RWPE2 (cell line): ENCODE data around the gene ZNHIT1.

Source experiments
- ATAC-seq: fragments of 200-7000 bp; cut with Tn5 transposase; 3 replicates; pipeline ENCODE4 v1.9.1; 2021; ENCODE audit warnings: low read depth
- DNase-seq: peaks from one replicate; pipeline ENCODE4 v3.0.0-alpha.2; 2020; ENCODE audit warnings: low spot score
- H3K27ac ChIP-seq: fragments of 450-650 bp; 2 replicates; pipeline ENCODE4 v1.5.1; 2017; ENCODE audit warnings: mild to moderate bottlenecking; ENCODE audit not compliant: poor library complexity, severe bottlenecking
- H3K27me3 ChIP-seq: fragments of 250-450 bp; sonication (Bioruptor Pico); 2 replicates; pipeline ENCODE4 v1.5.1; 2021; ENCODE audit warnings: mild to moderate bottlenecking, moderate library complexity; ENCODE audit not compliant: insufficient read depth, poor library complexity, severe bottlenecking
- H3K36me3 ChIP-seq: fragments of 250-450 bp; sonication (Bioruptor Pico); 2 replicates; pipeline ENCODE4 v1.5.1; 2020; ENCODE audit warnings: low read depth, mild to moderate bottlenecking, moderate library complexity
- H3K4me1 ChIP-seq: fragments of 250-450 bp; sonication (Bioruptor Pico); 2 replicates; pipeline ENCODE4 v1.5.1; 2021; ENCODE audit warnings: mild to moderate bottlenecking, moderate library complexity; ENCODE audit not compliant: insufficient read depth, poor library complexity, severe bottlenecking
- H3K4me3 ChIP-seq: fragments of 250-450 bp; sonication (Bioruptor Pico); 2 replicates; pipeline ENCODE4 v1.5.1; 2021; ENCODE audit warnings: mild to moderate bottlenecking, moderate library complexity; ENCODE audit not compliant: severe bottlenecking
- H3K9me3 ChIP-seq: fragments of 250-450 bp; sonication (Bioruptor Pico); 2 replicates; pipeline ENCODE4 v1.5.1; 2021; ENCODE audit warnings: mild to moderate bottlenecking, moderate library complexity; ENCODE audit not compliant: severe bottlenecking
- TF ChIP-seq, protein P1 (sequence below): fragments of 450-650 bp; IDR thresholded peaks from one replicate; pipeline ENCODE4 v1.5.1; 2017; ENCODE audit warnings: mild to moderate bottlenecking, moderate library complexity; ENCODE audit not compliant: poor library complexity, severe bottlenecking

The ZNHIT1 gene

DNA sequence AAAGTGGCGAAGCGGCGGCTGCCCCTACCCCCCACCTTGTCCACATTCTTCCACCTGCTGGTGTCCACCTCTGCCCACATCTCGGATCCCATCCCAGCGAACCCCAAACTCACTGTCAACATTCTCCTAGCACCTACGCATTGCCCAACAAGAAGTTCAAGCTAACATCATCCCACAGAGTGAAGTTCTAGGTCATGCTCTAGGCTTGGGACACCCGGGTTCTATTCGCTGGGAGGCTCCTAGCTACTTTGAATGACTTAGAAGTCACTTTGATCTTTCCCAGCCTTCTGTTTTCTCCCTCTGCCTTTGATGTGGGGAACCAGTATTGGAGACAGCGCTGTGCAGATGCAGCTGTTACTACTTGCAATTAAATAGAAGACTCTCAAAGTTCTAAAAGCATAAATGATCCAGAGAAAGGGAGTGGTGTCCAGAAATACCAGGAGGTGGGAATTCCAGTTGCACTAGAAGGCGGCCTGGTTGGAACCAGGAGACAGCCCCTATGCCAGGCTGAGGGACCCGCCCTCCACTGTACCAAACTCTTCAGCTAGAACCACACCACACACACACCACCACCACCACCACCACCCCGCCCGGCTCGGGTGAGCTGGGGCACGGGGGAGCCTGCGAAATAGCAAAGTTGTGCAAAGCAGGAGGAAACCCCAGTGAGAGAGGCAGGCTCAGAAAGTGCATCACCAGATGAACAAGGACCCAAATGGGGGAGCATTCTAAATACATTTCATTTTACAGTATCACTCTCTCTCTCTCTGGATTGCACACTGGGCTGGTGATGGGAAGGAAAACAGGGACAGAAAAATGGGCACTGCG is 47.1 kb upstream of the ZNHIT1 start:
- H3K27ac ChIP-seq: no peak overlapping the region
- H3K27me3 ChIP-seq: peaks cover 70% of the 10 kb centered on the region
- H3K4me3 ChIP-seq: no peak overlapping the region
- ATAC-seq: no peak
- no peak for DNase-seq
- no peaks in the 10 kb centered on the region for H3K9me3 ChIP-seq
- no peaks in the 10 kb centered on the region for H3K36me3 ChIP-seq
- TF ChIP-seq, protein P1, sequence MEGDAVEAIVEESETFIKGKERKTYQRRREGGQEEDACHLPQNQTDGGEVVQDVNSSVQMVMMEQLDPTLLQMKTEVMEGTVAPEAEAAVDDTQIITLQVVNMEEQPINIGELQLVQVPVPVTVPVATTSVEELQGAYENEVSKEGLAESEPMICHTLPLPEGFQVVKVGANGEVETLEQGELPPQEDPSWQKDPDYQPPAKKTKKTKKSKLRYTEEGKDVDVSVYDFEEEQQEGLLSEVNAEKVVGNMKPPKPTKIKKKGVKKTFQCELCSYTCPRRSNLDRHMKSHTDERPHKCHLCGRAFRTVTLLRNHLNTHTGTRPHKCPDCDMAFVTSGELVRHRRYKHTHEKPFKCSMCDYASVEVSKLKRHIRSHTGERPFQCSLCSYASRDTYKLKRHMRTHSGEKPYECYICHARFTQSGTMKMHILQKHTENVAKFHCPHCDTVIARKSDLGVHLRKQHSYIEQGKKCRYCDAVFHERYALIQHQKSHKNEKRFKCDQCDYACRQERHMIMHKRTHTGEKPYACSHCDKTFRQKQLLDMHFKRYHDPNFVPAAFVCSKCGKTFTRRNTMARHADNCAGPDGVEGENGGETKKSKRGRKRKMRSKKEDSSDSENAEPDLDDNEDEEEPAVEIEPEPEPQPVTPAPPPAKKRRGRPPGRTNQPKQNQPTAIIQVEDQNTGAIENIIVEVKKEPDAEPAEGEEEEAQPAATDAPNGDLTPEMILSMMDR: no peak
- H3K4me1 ChIP-seq: peaks cover 29% of the 10 kb centered on the region

DNA sequence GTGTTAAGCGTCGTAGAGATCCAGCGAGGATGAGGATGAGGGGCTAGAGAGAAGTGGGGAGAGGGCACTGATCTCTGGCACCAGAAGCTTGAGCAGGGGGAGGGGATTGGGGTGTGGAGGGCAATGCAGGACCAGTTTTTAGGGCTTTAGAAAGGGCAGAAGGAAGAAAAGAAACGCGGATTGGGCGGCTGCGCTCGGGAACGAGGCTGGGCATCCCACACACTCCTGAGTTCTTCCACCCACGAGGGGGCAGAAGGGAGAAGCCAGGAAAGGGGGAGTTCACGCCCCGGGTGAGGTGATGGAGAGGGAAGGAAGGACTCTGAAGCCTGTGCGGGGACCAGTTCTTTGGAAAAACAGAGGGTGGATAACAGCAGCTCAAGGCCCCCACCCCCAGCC is 46.5 kb upstream of the ZNHIT1 start:
- no peak for ATAC-seq
- Histone ChIP-seq H3K4me3 (no peak overlapping the region), H3K9me3 (no peaks in the 10 kb centered on the region), H3K27me3 (peaks cover 66% of the 10 kb centered on the region), H3K27ac (no peak overlapping the region), H3K36me3 (no peaks in the 10 kb centered on the region), H3K4me1 (peaks cover 29% of the 10 kb centered on the region)
- no peak for DNase-seq
- TF ChIP-seq, protein P1: peak; percentile 20

DNA sequence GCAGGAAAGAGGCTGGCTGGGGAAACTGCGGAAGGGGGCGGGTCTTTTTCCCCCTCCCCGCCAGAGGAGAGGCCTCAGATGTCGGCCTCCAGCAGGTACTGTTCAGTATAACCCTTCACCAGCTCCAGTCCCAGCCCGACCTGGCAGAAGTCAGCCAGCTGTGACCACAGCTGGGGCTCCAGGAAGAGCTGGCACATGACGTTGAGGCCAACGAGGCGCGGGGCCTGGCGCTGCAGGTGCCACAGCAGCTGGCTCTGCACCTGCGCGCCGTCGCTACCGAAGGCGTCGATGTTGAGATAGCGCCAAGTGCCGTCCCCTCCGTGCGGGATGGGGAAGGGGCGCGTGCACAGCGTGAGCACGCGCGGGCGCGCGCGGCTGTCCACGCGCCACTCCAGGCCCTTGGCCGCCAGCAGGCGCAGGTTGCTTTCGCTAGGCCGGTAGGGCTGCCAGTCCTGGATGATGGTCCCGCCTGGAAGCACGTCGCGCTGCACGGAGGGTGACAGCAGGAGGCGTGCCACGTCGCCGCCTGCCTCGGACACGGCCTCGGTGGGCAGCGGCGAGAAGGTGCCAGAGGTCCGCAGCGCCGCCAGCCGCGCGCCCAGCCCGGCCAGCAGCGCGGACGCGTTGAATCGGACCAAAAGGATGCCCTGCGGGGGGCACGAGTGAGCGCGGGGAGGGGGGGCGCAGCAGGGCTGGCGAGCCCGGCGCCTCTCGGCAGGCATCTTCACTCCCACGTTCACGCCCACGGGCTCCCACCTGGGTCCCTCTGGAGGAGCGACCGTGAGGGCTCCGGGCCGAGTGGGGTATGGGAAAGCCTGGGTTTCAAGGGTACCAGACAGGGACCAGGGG is 45.7 kb upstream of the ZNHIT1 start:
- ATAC-seq: no peak

DNA sequence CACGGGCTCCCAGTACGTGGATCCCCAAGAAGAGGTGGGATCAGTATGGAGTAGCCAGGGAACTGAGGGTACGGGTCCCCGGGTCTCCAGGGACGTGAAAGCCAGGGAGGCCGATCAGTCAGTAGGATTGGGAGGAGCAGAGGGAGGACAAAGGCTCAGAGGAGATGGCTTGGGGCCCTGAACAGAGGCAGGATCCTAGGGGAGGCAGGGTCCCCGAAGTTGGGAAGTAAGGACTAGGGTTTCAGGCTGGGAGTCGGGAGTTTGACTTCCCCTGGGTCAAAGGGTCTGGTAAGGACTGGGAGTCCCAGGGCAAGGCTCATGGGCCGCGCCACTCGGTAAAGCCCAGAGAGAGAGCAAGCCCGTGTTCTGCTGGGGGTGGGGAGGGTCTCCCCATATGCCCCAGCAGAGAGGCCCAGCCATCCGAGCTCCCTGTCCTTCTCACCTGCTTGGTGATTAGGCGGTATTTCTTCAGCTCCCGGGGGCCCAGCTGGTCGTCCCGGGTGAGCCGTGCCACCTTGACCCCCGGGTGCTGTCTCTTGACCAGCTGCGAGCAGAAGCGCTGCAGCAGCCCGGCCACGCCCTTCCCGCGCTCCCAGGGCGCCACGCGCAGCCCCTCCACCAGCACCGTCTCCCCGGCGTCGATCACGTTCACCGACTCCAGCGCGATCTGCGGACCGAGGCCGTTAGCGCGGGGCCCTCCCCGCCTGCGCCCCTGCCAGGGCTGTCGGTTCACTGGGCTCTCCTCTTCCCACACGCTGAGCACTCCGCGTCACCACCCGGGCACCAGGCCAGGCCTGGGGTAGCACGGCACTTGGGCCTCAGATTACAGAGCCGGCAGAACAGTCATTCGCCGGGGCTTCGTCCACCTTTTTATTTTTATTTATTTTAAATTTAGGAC is 44.9 kb upstream of the ZNHIT1 start:
- H3K9me3 ChIP-seq: no peaks in the 10 kb centered on the region
- ATAC-seq (peak; percentile 71), DNase-seq (no peak)
- H3K4me3 ChIP-seq: peak overlapping the region; percentile 8
- no peak overlapping the region for H3K27ac ChIP-seq
- peaks cover 69% of the 10 kb centered on the region for H3K27me3 ChIP-seq
- H3K36me3 ChIP-seq: no peaks in the 10 kb centered on the region
- TF ChIP-seq, protein P1: no peak
- H3K4me1 ChIP-seq: peaks cover 22% of the 10 kb centered on the region

More for the DNA sequence above, 45.7 kb upstream of the ZNHIT1 start:
- Histone ChIP-seq H3K36me3 (no peaks in the 10 kb centered on the region), H3K27ac (no peak overlapping the region), H3K4me3 (no peak overlapping the region), H3K9me3 (no peaks in the 10 kb centered on the region), H3K4me1 (peaks cover 24% of the 10 kb centered on the region), H3K27me3 (peaks cover 65% of the 10 kb centered on the region)
- DNase-seq: no peak
- TF ChIP-seq, protein P1: no peak
